H1 (cell line): ENCODE results near the gene ST6GALNAC3. TPM values are rescaled to one million over a fixed set of nuclear protein-coding genes. Genes with fewer than 3 reads are reported as not detected.

Source experiments
- CTCF ChIA-PET: fragments of 300-600 bp; sonication (Branson Sonifier 250); formaldehyde crosslinking; loops from one replicate; lab custom pipeline; 2021; ENCODE audit not compliant: partially characterized antibody; lab: Charles Lee
- POLR2A ChIA-PET: fragments of 300-600 bp; sonication (Branson Sonifier 250); formaldehyde crosslinking; loops from one replicate; lab custom pipeline; 2021; ENCODE audit warnings: inconsistent platforms; ENCODE audit not compliant: partially characterized antibody; lab: Charles Lee
- DNase-seq, 2 experiments: peaks; one replicate each; pipeline versions ENCODE4 v3.0.0 to v3.0.0-alpha.2; 2010 to 2022; ENCODE audit warnings: low spot score in 2 of 2, low read depth in 1 of 2, mixed read lengths in 1 of 2
- FAIRE-seq: peaks from 2 replicates; lab custom pipeline; 2011; peaks lifted over from hg19 to GRCh38; lab: Jason Lieb, UNC
- H2AFZ ChIP-seq: 2 replicates; pipeline ENCODE4 v1.8.1; 2012; ENCODE audit warnings: low read length, inconsistent platforms
- H2AK5ac ChIP-seq: 2 replicates; pipeline ENCODE4 v1.6.1; 2013; ENCODE audit warnings: low read depth, low read length
- H2BK120ac ChIP-seq: replicated peaks from 2 replicates; pipeline ENCODE3; 2013; ENCODE audit warnings: low read depth, low read length, inconsistent platforms
- H2BK12ac ChIP-seq: 2 replicates; pipeline ENCODE4 v1.6.1; 2013; ENCODE audit warnings: low read depth, low read length
- H2BK15ac ChIP-seq: 2 replicates; pipeline ENCODE4 v1.6.1; 2013; ENCODE audit warnings: low read length
- H2BK20ac ChIP-seq: 2 replicates; pipeline ENCODE4 v1.6.1; 2013; ENCODE audit warnings: low read length
- H2BK5ac ChIP-seq: 2 replicates; pipeline ENCODE4 v1.6.1; 2013; ENCODE audit warnings: low read depth, low read length
- H3K14ac ChIP-seq: 2 replicates; pipeline ENCODE4 v1.6.1; 2013; ENCODE audit warnings: inconsistent platforms; ENCODE audit not compliant: insufficient read length
- H3K18ac ChIP-seq: 2 replicates; pipeline ENCODE4 v1.6.1; 2013; ENCODE audit warnings: low read length; ENCODE audit errors: extremely low read depth
- H3K23ac ChIP-seq: 2 replicates; pipeline ENCODE4 v1.6.1; 2013; ENCODE audit warnings: inconsistent platforms; ENCODE audit not compliant: insufficient read length
- H3K23me2 ChIP-seq: 2 replicates; pipeline ENCODE4 v1.6.1; 2013; ENCODE audit warnings: low read depth, low read length
- H3K27ac ChIP-seq: 2 replicates; pipeline ENCODE4 v1.6.1; 2011; ENCODE audit warnings: low read depth, low read length, inconsistent platforms
- H3K27me3 ChIP-seq, 4 experiments: replicated peaks in 1 of 4; 1 replicate in 1 of 4; 2 replicates in 3 of 4; pipeline versions ENCODE4 v1.6.1 to v1.8.1; 2011 to 2013; ENCODE audit warnings: low read length in 3 of 4, mild to moderate bottlenecking in 3 of 4, inconsistent platforms in 2 of 4, mixed read lengths in 2 of 4, moderate library complexity in 1 of 4; ENCODE audit not compliant: control insufficient read depth in 3 of 4, insufficient read depth in 3 of 4; ENCODE audit errors: extremely low read depth in 1 of 4
- H3K36me3 ChIP-seq, 4 experiments: 2 replicates each; pipeline versions ENCODE4 v1.6.1 to v1.8.1; 2011 to 2013; ENCODE audit warnings: mild to moderate bottlenecking in 4 of 4, low read length in 3 of 4, moderate library complexity in 2 of 4, control low read depth in 1 of 4, inconsistent platforms in 1 of 4; ENCODE audit not compliant: insufficient read depth in 4 of 4, control insufficient read depth in 2 of 4
- H3K4ac ChIP-seq: replicated peaks from 2 replicates; pipeline ENCODE3; 2013; ENCODE audit warnings: low read length, low read depth, mixed read lengths, inconsistent platforms; ENCODE audit not compliant: insufficient read length
- H3K4me1 ChIP-seq, 4 experiments: replicated peaks in 1 of 4; 1 replicate in 1 of 4; 2 replicates in 3 of 4; pipeline versions ENCODE4 v1.6.1 to v1.8.1; 2011 to 2013; ENCODE audit warnings: low read length in 3 of 4, inconsistent platforms in 2 of 4, mixed read lengths in 1 of 4; ENCODE audit not compliant: insufficient read depth in 4 of 4, control insufficient read depth in 3 of 4
- H3K4me2 ChIP-seq, 2 experiments: 2 replicates each; pipeline versions ENCODE4 v1.6.1 to v1.8.1; 2011 to 2013; ENCODE audit warnings: low read depth in 2 of 2, low read length in 2 of 2, control low read depth in 1 of 2, inconsistent platforms in 1 of 2, mild to moderate bottlenecking in 1 of 2; ENCODE audit not compliant: insufficient read depth in 1 of 2
- H3K4me3 ChIP-seq, 4 experiments: fragments of 200-600, 300-600 bp in 1 of 4; sonication (generic), shearing (Covaris generic), sonication (Bioruptor Twin) in 1 of 4; 2 replicates each; pipeline versions ENCODE4 v1.5.1 to v1.8.1; 2011 to 2016; ENCODE audit warnings: low read length in 4 of 4, low read depth in 3 of 4, control low read depth in 2 of 4, inconsistent platforms in 2 of 4, mild to moderate bottlenecking in 2 of 4, mixed read lengths in 1 of 4, moderate library complexity in 1 of 4; ENCODE audit not compliant: insufficient read depth in 2 of 4; ENCODE audit errors: extremely low read depth in 1 of 4
- H3K56ac ChIP-seq: replicated peaks from 2 replicates; pipeline ENCODE3; 2013; ENCODE audit warnings: low read depth, mild to moderate bottlenecking, mixed read lengths, low read length, inconsistent platforms; ENCODE audit not compliant: insufficient read length
- H3K79me1 ChIP-seq: 2 replicates; pipeline ENCODE4 v1.6.1; 2013; ENCODE audit warnings: low read depth, low read length, control low read depth
- H3K79me2 ChIP-seq, 2 experiments: 2 replicates each; pipeline versions ENCODE4 v1.6.1 to v1.8.1; 2012 to 2013; ENCODE audit warnings: low read length in 2 of 2, mild to moderate bottlenecking in 2 of 2, inconsistent platforms in 1 of 2; ENCODE audit not compliant: insufficient read depth in 2 of 2, control insufficient read depth in 1 of 2
- H3K9ac ChIP-seq, 4 experiments: replicated peaks in 1 of 4; 1 replicate in 1 of 4; 2 replicates in 3 of 4; pipeline versions ENCODE4 v1.6.1 to v1.8.1; 2011 to 2013; ENCODE audit warnings: low read depth in 3 of 4, low read length in 3 of 4, control low read depth in 2 of 4, mild to moderate bottlenecking in 2 of 4, moderate library complexity in 2 of 4, inconsistent platforms in 1 of 4; ENCODE audit errors: extremely low read depth in 1 of 4
- H3K9me3 ChIP-seq, 2 experiments: 2 replicates each; pipeline versions ENCODE4 v1.6.1 to v1.8.1; 2012 to 2013; ENCODE audit warnings: mild to moderate bottlenecking in 2 of 2, moderate library complexity in 2 of 2, control low read depth in 1 of 2, inconsistent platforms in 1 of 2, low read depth in 1 of 2, low read length in 1 of 2, mixed read lengths in 1 of 2; ENCODE audit not compliant: insufficient read depth in 2 of 2
- H4K20me1 ChIP-seq, 2 experiments: replicated peaks in 1 of 2; 2 replicates each; pipeline versions ENCODE3 to v1.8.1; 2011 to 2013; ENCODE audit warnings: inconsistent platforms in 2 of 2, low read length in 2 of 2, mild to moderate bottlenecking in 1 of 2; ENCODE audit not compliant: insufficient read depth in 2 of 2, control insufficient read depth in 1 of 2
- H4K5ac ChIP-seq: 2 replicates; pipeline ENCODE4 v1.6.1; 2013; ENCODE audit warnings: low read length, low read depth, mixed read lengths, inconsistent platforms; ENCODE audit not compliant: insufficient read length
- H4K8ac ChIP-seq: 2 replicates; pipeline ENCODE4 v1.8.0; 2013; ENCODE audit warnings: mild to moderate bottlenecking, moderate library complexity, low read length, inconsistent platforms; ENCODE audit not compliant: insufficient read depth; ENCODE audit errors: extremely low read depth
- H4K91ac ChIP-seq: replicated peaks from 2 replicates; pipeline ENCODE3; 2013; ENCODE audit warnings: low read length, mixed read lengths, inconsistent platforms; ENCODE audit not compliant: insufficient read length
- EP300 ChIP-seq, 2 experiments: IDR thresholded peaks; 1 replicate in 1 of 2; 2 replicates in 1 of 2; pipeline ENCODE4 v1.6.1; 2011 to 2012; ENCODE audit warnings: low read depth in 2 of 2, low read length in 2 of 2, mild to moderate bottlenecking in 2 of 2, borderline replicate concordance in 1 of 2, inconsistent platforms in 1 of 2, moderate library complexity in 1 of 2
- GABPA ChIP-seq: IDR thresholded peaks from 2 replicates; pipeline ENCODE4 v1.6.1; 2011; ENCODE audit warnings: mild to moderate bottlenecking, low read length, moderate library complexity, borderline replicate concordance; ENCODE audit not compliant: insufficient read depth
- TCF12 ChIP-seq: IDR thresholded peaks from 2 replicates; pipeline ENCODE4 v1.6.1; 2011; ENCODE audit warnings: low read depth, mild to moderate bottlenecking, low read length
- WGBS, 2 experiments: shearing (Covaris generic) in 1 of 2; methylation state at CpG; one replicate each; pipeline versions ENCODE4 v1.1.6 to v1.1.7; 2013 to 2015; ENCODE audit warnings: low lambda C conversion rate in 2 of 2, mixed read lengths in 2 of 2, inconsistent platforms in 1 of 2, low coverage in 1 of 2, missing lambda C conversion rate in 1 of 2; ENCODE audit not compliant: insufficient replicate concordance in 2 of 2, insufficient coverage in 1 of 2, insufficient read length in 1 of 2; ENCODE audit errors: extremely low coverage in 1 of 2, missing lambda C conversion rate in 1 of 2; 5-methylcytosine and 5-hydroxymethylcytosine counted together
- polyA plus RNA-seq, 7 experiments: library from polyadenylated mRNA; depleted of rRNA in 3 of 7; stranded (reverse) in 5 of 7; unstranded in 2 of 7; fragments of >200 nt in 5 of 7; fragments of 200-250 nt in 2 of 7; gene quantifications; 1 replicate in 5 of 7; 2 replicates in 1 of 7; 4 replicates in 1 of 7; pipeline versions ENCODE4 v1.2.1 to v1.2.3, GENCODE V29; 2011 to 2013; ENCODE audit warnings: missing spikeins in 2 of 7, mixed read lengths in 2 of 7
- total RNA-seq: library from RNA; stranded (reverse); fragmentation: NEBNext Ultra II Directional; extraction: Animal tissue kit (Norgen Biotek cat#: 25700); gene quantifications from 2 replicates; pipeline ENCODE4 v1.2.1, GENCODE V29; 2021
- TF ChIP-seq, protein P1 (sequence below): IDR thresholded peaks from 2 replicates; pipeline ENCODE4 v1.6.1; 2011; ENCODE audit warnings: low read length, improper control_type of control experiment

ST6GALNAC3 gene
- total and polyA plus RNA-seq, 2 of the 8 experiments (the other 6 are each of a cell fraction or from before 2014, with no cell fraction given): 4.9 to 19.0 TPM

DNA sequence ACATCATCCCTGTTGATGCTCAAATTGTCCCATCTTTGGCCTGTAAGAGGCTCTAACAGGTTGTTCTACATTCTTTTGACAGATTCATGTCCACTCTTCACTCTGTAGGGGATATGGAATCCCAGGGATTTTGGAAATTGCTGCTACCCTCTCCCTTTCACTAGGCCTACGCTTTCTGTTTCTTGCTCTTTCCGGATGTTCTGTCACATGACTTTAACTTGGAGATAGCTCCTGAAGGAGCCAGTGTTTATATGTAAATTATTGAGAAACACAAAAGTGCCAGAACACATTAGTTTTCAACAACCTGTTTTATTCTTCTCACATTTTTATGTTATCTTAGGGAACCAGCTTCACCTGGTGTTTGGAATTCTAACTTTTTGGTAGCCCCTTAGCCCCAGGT, 505.7 kb downstream of the ST6GALNAC3 start:
- Histone ChIP-seq H2BK120ac (no peak overlapping the region), H2BK5ac (no peak overlapping the region), H2AFZ (no peak overlapping the region), H3K9me3 (no peaks in the 10 kb centered on the region), H3K18ac (no peak overlapping the region), H3K23me2 (no peaks in the 10 kb centered on the region), H3K4me2 (no peak overlapping the region), H3K4ac (no peak overlapping the region), H3K36me3 (no peaks in the 10 kb centered on the region), H3K14ac (no peak overlapping the region), H3K79me2 (no peaks in the 10 kb centered on the region), H2AK5ac (no peak overlapping the region), H3K4me3 (no peak overlapping the region), H3K79me1 (no peaks in the 10 kb centered on the region), H3K23ac (no peak overlapping the region), H2BK15ac (no peak overlapping the region), H2BK12ac (no peak overlapping the region), H4K5ac (no peak overlapping the region), H3K9ac (no peak overlapping the region), H3K27me3 (no peaks in the 10 kb centered on the region), H3K56ac (no peak overlapping the region), H3K4me1 (peaks cover 0 to 8% (median 2%) of the 10 kb centered on the region in 4 experiments; a peak in 4 of 7 replicates), H2BK20ac (no peak overlapping the region), H4K20me1 (no peaks in the 10 kb centered on the region), H4K8ac (no peak overlapping the region), H4K91ac (no peak overlapping the region), H3K27ac (no peak overlapping the region)
- FAIRE-seq (no peak), DNase-seq (no peak)
- ChIA-PET POLR2A (no interaction called here), CTCF (interaction anchor here (0.7 kb wide), 1 partner anchor 134 kb away, joined by 3 read pairs; no protein-coding TSS in a partner anchor)
- TF ChIP-seq TCF12: no peak
- no peak for TF ChIP-seq GABPA
- TF ChIP-seq EP300 (IDR thresholded peaks at IDR 0.05; ENCODE audit: borderline replicate concordance in 1 of 2, low read depth in 2 of 2, low read length in 2 of 2): no peak
- TF ChIP-seq, protein P1, sequence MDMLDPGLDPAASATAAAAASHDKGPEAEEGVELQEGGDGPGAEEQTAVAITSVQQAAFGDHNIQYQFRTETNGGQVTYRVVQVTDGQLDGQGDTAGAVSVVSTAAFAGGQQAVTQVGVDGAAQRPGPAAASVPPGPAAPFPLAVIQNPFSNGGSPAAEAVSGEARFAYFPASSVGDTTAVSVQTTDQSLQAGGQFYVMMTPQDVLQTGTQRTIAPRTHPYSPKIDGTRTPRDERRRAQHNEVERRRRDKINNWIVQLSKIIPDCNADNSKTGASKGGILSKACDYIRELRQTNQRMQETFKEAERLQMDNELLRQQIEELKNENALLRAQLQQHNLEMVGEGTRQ: 0 out of 2 replicates have a peak, but pooled peaks have one; percentile 18
- WGBS, 2 experiments: 43% methylated on average over 2 of the region's 2 CpGs; no CpG with 5 or more reads in 1 of the 2 experiments
